RWPE1 (cell line): ENCODE data around the gene LAMB4.

ENCODE experiments used
- CTCF ChIA-PET: fragments of 350-600 bp; sonication (Branson Sonifier 250); formaldehyde crosslinking; extraction: SDS; loops from one replicate; lab custom pipeline; 2021; lab: Yijun Ruan, JAX
- POLR2A ChIA-PET: fragments of 400-600 bp; formaldehyde crosslinking; extraction: SDS; loops from one replicate; lab custom pipeline; 2020; ENCODE audit warnings: antibody characterized with exemption; ENCODE audit not compliant: low non-redundant PET; lab: Yijun Ruan, JAX
- DNase-seq: peaks from one replicate; pipeline ENCODE4 v3.0.0; 2012; ENCODE audit warnings: low spot score
- H3K27ac ChIP-seq: fragments of 450-650 bp; 2 replicates; pipeline ENCODE4 v1.5.1; 2017
- TF ChIP-seq, protein P1 (sequence below): fragments of 450-650 bp; conservative IDR thresholded peaks from 2 replicates; pipeline ENCODE4 v1.5.1; 2017; ENCODE audit warnings: low read depth, mild to moderate bottlenecking

The LAMB4 gene

GRCh38 chr7:107976620-107977019 is 153.5 kb downstream of the LAMB4 start:
- POLR2A ChIA-PET: no interaction called here
- CTCF ChIA-PET: no interaction called here
- TF ChIP-seq, protein P1, sequence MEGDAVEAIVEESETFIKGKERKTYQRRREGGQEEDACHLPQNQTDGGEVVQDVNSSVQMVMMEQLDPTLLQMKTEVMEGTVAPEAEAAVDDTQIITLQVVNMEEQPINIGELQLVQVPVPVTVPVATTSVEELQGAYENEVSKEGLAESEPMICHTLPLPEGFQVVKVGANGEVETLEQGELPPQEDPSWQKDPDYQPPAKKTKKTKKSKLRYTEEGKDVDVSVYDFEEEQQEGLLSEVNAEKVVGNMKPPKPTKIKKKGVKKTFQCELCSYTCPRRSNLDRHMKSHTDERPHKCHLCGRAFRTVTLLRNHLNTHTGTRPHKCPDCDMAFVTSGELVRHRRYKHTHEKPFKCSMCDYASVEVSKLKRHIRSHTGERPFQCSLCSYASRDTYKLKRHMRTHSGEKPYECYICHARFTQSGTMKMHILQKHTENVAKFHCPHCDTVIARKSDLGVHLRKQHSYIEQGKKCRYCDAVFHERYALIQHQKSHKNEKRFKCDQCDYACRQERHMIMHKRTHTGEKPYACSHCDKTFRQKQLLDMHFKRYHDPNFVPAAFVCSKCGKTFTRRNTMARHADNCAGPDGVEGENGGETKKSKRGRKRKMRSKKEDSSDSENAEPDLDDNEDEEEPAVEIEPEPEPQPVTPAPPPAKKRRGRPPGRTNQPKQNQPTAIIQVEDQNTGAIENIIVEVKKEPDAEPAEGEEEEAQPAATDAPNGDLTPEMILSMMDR: no peak
- H3K27ac ChIP-seq: peak overlapping the region; percentile 57
- DNase-seq: no peak

DNA sequence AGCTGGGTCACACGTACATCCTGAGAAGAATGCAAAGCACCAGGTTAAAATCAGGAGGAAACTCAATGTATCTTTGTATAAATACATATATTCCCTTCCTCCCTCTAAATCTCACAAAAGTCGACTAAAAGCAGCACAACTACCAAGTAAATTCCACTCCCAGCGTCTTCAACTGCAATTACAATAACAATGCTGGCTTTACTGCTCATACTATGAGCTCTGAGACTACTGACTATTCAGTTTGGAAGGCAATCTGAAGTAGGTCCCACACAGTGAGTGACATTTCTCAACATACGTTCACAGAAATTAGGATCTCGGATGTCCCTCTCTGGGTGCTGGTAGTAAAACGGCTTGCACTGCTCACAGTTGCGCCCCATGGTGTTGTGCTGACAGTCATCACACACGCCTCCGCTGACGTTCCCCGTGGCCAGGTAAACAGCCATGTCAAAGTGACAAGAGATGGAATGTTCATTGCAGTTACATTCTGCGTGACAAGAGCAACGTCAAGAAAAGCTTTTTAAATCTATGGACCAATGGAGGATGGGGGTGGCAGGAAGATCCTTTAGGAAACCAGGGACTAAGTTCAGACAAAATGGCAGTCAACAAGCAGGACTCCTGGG is 154.7 kb downstream of the LAMB4 start:
- ChIA-PET CTCF (no interaction called here), POLR2A (no interaction called here)
- TF ChIP-seq, protein P1: no peak
- DNase-seq: no peak
- peak overlapping the region; percentile 57 for H3K27ac ChIP-seq

DNA sequence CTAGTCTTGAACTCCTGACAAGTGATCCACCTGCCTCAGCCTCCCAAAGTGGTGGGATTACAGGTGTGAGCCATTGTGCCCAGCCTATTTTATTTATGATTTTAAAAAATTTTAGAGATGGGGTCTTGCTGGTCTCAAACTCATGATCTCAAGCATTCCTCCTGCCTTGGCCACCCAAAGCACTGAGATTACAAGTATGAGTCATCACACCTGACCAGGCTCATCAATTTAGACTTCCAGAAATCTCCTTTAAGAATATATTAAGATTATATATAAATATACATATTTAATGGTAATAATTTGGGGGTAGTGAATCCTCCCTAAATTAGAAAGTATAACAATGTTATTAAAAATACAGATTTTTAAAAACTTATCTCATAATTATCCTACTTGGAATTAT is 156.3 kb downstream of the LAMB4 start:
- no peak for DNase-seq
- POLR2A ChIA-PET: no interaction called here
- TF ChIP-seq, protein P1: no peak
- peak overlapping the region; percentile 94 for H3K27ac ChIP-seq
- CTCF ChIA-PET: no interaction called here
